ENCODE data around the gene BLACAT1. TPM values are rescaled to one million over a fixed set of nuclear protein-coding genes. Genes with fewer than 3 reads are reported as not detected.
A peak's percentile ranks its signal among the peaks of the same experiment; 100 is the strongest.

The BLACAT1 gene
- total RNA-seq, result 2.1 TPM

- no peak for ATAC-seq
These were observed at the start of gene BLACAT1 for GRCh38 chr1:205455581-205456382. BLACAT1 (minus strand) TSS chr1:205456045.

DNA sequence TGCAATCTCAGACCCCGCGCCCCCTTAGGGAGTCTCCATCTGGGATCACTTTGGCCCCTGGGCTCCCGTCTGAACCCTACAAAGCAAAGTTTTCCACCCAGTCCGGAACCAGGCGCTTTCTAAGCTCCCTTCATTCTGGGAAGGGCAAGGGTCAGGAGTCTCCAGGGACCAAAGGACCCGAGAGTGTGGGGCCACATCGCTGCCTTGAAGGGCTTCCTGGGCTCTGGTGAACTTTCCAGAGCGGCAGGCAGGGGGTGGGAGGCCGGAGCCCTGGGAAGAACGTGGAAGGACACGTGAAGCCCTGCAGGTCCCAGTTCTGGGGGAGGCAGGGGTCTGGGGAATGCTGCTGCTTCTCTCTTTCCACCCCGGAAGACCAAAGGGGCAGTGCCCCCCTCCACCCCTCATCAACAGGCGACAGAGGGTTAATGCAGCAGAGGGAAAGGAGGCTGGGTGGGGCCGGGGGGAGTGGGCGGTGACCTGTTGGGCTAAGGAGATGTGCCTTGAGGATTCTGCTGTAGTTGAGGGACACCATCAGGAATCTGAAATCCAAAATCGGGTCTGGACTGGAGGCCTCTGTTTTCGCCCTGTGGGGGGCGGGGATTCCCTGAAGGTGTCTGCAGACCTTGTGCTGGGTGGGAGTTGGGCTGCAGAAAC, 49.4 kb upstream of the BLACAT1 start:
- no peak for ATAC-seq

- peak; percentile 63 for ATAC-seq
These were observed 48.6 kb upstream of the BLACAT1 start, which contains the start of gene CDK18 for GRCh38 chr1:205504311-205505075. CDK18 (plus strand) TSS chr1:205504669; CDS start chr1:205523168, 18,499 bp downstream.

GRCh38 chr1:205502992-205503391, 47.1 kb upstream of the BLACAT1 start:
- no peak for ATAC-seq

GRCh38 chr1:205502111-205502810, 46.4 kb upstream of the BLACAT1 start:
- ATAC-seq, result no peak

DNA sequence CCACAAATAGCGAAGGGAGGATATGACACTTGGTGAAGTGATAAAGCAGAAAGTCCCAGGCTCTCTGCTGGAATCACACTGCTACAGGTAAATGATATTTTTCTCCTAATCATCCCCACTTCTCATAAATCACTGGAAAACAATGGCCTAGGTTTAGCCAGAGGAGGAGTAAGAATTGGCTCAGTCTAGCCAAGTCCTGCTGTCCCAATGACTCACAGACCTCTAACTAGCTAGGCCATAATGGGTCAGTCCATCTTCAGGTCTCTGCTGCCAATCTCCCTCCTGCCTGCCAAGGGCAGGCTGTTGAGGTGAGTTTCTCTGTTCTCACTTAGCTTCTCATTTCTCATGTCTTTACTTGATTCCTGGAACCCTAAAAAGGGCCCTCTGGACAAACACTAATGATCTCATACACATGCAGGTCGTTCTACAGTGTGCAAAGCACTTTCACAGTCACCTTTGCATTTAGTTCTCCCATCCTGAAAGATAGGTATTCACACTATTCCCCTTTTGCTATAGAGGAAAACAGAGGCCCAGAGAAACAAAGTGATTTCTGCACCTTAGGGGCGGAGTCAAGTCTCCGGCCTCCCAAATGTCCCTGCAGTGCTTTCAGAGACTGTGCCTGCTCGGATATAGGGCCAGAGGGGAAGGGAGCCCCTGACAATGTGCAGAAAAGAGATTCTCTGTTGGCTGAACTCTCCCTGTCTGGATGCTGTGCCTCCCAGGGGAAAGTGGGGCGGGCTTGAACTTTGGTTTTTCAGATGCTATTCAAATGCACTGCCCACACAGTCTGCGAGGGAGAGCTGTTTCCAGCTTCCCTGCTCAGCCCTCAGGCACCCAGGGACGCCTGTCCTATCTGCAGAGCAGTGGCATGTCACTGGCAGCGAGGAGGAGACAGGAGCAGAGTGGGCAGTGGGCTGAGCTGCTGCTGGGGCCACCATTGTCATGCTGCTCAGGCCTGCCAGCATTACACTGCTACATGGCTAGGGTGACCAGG, 44.7 kb upstream of the BLACAT1 start:
- peak; percentile 23 for ATAC-seq

DNA sequence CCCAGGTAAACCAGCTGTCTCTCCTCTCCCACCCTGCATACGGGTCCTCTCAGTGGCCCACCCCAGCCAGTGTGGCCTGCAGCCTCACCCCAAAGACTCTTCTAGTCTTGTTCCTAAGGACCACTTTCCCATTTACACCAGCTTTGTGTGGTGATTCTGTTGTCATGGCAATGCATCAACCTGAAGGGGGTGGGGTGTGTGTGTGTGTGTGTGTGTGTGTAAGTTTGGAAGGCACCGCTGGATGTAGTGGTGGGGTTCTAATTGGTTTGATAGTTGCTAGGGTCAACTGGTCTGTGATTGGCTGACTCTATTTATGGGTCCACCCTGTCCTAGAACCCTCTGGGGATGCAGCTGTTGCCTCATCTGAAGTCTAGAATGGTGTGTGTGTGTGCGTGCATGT, 43.9 kb upstream of the BLACAT1 start:
- no peak for ATAC-seq

- no peak for ATAC-seq
These were observed 41.5 kb upstream of the BLACAT1 start for GRCh38 chr1:205497351-205497750.

GRCh38 chr1:205496661-205497060, 40.8 kb upstream of the BLACAT1 start:
- ATAC-seq, result no peak

DNA sequence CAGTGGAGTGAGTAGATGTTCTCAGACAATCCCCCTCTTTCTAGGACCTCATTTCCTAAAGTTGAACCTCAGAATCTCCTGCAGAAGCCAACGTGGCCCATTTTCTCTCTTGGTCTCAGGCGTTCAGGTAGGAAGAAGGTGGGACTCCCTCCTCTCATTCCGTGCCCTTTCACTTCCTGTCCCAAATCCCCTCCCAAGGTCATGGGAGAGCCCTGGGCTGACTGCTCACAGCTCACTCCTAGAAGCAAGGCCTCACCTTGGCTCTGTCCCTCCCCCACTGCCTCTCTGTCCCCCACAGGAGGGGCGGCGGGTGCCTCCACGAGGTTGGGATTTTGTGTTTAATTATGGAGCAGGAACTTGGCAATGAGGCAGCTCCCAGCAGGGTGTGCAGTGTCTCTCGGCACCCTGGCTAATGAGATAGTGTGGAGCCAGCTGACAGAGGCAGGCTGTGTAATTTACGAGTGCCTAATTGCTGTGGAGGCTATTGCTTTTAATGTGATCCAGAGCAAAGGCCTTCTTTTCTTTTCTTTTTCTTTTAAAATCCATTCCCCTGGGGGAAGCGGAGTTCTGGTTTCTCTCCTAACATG, 39.5 kb upstream of the BLACAT1 start:
- no peak for ATAC-seq

DNA sequence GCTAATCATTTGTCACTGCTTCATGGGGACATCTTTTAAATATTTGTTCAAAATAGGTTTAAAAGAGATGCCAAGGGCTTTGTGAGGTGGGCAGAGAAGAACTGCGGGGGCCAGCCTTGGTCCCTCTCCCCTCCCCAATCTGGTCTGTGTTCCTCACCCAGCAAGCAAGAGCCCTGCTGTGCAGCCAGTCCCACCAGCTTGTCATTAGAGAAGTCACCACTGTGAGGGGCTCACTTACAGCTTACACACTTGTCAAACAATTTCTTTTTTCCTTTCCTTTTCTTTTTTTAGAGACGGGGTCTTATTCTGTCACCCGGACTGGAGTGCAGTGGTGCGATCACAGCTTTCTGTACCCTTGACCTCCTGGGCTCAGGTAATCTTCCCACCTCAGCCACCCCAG, 38.3 kb upstream of the BLACAT1 start:
- ATAC-seq, result no peak

DNA sequence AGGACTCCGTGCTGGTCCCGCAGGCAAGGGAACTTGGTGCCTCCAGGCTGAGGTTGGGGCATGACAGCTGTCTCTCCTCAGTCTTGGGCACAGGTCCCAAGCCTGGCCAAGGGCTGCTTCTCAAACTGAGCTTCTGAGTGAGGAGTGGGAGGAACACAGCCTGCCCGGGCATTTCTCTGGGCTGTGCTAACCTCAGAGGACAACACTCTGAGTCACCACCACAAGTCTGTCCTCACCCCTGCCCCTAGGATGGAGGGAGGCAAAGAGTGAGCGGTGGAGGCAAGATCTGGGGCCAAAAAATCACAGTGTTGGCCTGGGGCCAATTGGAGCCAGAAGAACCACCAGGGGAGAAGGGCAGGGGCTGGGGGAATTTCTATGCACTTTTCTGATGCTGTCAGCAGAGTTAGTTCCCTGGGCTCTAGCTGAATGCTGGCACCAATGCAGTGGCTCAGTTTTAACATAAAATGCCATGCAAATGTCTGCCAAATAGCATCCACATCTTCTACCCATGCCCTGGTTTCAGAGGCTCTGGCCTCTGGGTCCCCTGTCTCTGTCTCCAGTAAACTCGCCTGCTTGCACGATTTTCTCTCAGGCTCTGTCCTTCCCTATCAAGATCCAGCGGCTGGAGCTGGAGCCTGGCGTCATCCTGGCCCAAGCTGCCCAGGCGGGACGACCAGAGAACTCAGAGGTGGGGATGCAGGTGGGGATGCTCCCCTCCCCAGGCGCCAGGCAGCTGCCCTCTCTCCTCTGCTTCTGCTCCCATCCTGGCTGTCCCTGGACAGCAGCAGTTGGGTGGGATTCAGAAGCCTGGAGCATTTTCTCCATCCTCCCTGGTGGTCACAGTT, 37.6 kb upstream of the BLACAT1 start:
- peak; percentile 68 for ATAC-seq

- ATAC-seq, result peak; percentile 34
These were observed 36.9 kb upstream of the BLACAT1 start for GRCh38 chr1:205492774-205493173.

DNA sequence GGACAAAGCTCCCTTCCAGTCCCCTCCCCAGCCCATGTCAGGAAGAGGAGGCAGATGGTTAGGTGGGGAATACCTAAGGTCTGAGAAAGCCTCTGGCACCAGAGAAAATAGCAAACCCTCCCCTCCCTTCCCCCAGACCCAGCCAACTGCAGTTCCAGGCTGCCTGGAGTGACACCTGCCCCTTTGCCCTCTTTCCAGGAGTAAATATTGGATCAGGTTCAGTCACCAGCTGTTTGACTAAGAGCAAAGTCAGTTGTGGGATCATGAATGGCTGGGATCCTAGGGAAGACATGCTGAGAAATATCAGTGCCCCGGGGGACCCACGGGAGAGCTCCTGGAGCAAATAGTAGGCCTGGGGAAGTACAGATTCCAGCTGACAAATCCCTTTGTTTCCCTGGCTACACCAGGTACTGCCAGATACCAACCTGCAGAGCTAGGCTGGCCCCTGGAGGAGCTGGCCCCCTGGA, 36.4 kb upstream of the BLACAT1 start:
- ATAC-seq, result no peak

DNA sequence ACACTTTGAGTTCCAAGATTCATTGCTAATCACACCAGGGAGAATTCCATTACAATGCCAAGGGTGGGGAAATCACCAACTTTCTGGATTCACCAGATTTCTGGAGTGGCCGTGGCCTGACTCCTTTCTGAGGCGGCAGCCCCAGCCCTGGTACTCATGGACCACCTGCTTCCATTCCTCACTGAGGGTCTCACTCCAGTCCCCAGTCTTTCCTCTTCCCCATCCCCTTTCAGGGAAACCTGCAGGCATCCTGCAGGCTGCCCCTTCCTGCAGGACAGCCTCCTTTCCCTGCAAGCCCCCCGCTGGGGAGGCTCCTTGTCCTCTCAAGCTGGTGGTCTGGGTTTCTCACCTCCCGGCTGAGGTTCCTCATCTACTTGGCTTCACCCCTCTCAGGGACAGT, 35.9 kb upstream of the BLACAT1 start:
- ATAC-seq, result no peak

GRCh38 chr1:205488074-205488723, 32.4 kb upstream of the BLACAT1 start:
- ATAC-seq, result peak; percentile 62

GRCh38 chr1:205486258-205486657, 30.4 kb upstream of the BLACAT1 start:
- no peak for ATAC-seq

DNA sequence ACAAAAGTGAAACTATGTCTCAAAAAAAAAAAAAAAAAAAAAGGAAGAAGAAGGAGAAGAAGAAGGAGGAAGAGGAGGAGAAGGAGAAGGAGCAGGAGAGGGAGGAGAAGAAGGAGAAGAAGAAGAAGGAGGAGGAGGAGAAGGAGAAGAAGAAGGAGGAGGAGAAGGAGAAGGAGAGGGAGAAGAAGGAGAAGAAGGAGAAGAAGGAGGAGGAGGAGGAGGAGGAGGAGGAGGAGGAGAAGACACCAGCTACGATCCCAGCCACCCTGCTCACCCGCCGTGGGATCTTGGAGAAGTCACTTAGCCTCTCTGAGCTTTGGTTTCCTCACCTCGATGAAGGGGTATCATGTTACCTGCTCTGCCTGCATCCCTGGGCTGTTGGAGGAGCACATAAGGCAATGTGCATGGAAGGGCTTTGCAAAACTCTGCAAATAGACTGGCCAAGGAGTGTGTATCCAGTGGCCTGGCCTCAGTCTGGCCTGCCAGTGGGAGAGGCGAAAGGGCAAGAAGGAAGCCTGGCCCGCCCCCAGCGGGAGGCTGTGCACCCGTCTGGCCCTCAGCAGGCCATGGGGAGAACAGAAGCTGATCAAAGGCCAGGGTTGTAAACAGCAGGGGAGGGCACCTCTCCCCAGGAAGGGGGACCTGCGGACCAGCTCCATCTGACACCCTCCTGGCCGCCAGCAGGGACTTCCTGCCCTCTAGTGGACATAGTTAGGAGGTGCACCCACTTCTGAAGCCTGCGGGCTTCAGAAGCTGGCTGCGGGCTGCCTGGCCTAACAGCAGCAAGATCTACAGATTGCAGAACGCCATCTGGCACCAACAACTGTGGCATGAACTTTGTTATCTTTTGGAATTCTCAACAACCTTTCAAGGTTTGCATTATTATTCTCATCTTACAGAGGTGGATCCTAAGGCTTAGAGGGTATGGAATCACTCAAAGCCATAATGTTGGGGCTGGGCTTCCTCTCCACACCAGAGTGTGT, 29.4 kb upstream of the BLACAT1 start:
- peak; percentile 74 for ATAC-seq

Data from esophagus mucosa (tissue), 1 donor.